GM12878 (cell line): ENCODE measurements around the gene SYT12. TPM values are rescaled to one million over a fixed set of nuclear protein-coding genes. Genes with fewer than 3 reads are reported as not detected.
A peak's percentile ranks its signal among the peaks of the same experiment; 100 is the strongest.

Source experiments
- ATAC-seq: fragments of 200-7000 bp; cut with Tn5 transposase; 3 replicates; pipeline ENCODE4 v1.9.1; 2020; ENCODE audit warnings: mild to moderate bottlenecking, moderate library complexity
- BruUV-seq: library from RNA; stranded (reverse); fragments of 400-500 nt; replicated peaks from 2 replicates; lab custom pipeline; 2021; lab: Mats Ljungman, UMichigan
- CTCF ChIA-PET: fragments of 300-600 bp; sonication (Branson Sonifier 250); formaldehyde crosslinking; extraction: SDS; loops from one replicate; lab custom pipeline; 2021; ENCODE audit warnings: inconsistent platforms; lab: Yijun Ruan, JAX
- POLR2A ChIA-PET: fragments of 350-600 bp; formaldehyde crosslinking; extraction: SDS; loops from one replicate; lab custom pipeline; 2021; ENCODE audit warnings: inconsistent platforms; lab: Charles Lee
- RAD21 ChIA-PET: fragments of 300-600 bp; sonication (Branson Sonifier 250); formaldehyde crosslinking; loops from one replicate; lab custom pipeline; 2023; ENCODE audit warnings: antibody characterized with exemption; ENCODE audit not compliant: unreplicated experiment; lab: Charles Lee
- SMC1A ChIA-PET: fragments of 300-600 bp; sonication (Branson Sonifier 250); formaldehyde crosslinking; loops from one replicate; lab custom pipeline; 2023; ENCODE audit not compliant: unreplicated experiment, uncharacterized antibody; lab: Charles Lee
- DNase-seq: peaks from one replicate; pipeline ENCODE4 v3.0.0-alpha.2; 2011; ENCODE audit warnings: low read depth, low spot score
- FAIRE-seq: peaks from 3 replicates; lab custom pipeline; 2011; peaks lifted over from hg19 to GRCh38; lab: Jason Lieb, UNC
- H2AFZ ChIP-seq: 2 replicates; pipeline ENCODE4 v1.6.0; 2011; ENCODE audit warnings: low read depth, low read length, control low read depth; ENCODE audit not compliant: control insufficient read depth
- H3K27ac ChIP-seq: 2 replicates; pipeline ENCODE4 v1.5.1; 2011; ENCODE audit warnings: control low read depth; ENCODE audit not compliant: control insufficient read depth, insufficient read depth
- H3K27me3 ChIP-seq, 2 experiments: replicated peaks in 1 of 2; 2 replicates each; pipeline versions ENCODE4 v1.6.0 to v1.6.1; 2011; ENCODE audit warnings: low read length in 1 of 2; ENCODE audit not compliant: control insufficient read depth in 2 of 2, insufficient read depth in 2 of 2
- H3K36me3 ChIP-seq, 2 experiments: 2 replicates each; pipeline ENCODE4 v1.5.1; 2011; ENCODE audit warnings: low read length in 1 of 2; ENCODE audit not compliant: control insufficient read depth in 2 of 2, insufficient read depth in 2 of 2
- H3K4me1 ChIP-seq: 2 replicates; pipeline ENCODE4 v1.6.1; 2011; ENCODE audit warnings: mild to moderate bottlenecking, low read length, moderate library complexity, mixed read lengths; ENCODE audit not compliant: control insufficient read depth, insufficient read depth
- H3K4me2 ChIP-seq: 2 replicates; pipeline ENCODE4 v1.6.0; 2011; ENCODE audit warnings: control low read depth; ENCODE audit not compliant: control insufficient read depth, insufficient read depth
- H3K4me3 ChIP-seq: fragments of 200-600 bp; sonication (generic); 2 replicates; pipeline ENCODE4 v1.5.1; 2016
- H3K79me2 ChIP-seq: 2 replicates; pipeline ENCODE4 v1.6.0; 2011; ENCODE audit warnings: low read length; ENCODE audit not compliant: control insufficient read depth, insufficient read depth
- H3K9ac ChIP-seq: 2 replicates; pipeline ENCODE4 v1.8.0; 2011; ENCODE audit warnings: low read length, control low read depth, mixed read lengths; ENCODE audit not compliant: control insufficient read depth, insufficient read depth
- H3K9me3 ChIP-seq: replicated peaks from 3 replicates; pipeline ENCODE4 v1.5.1; 2011; ENCODE audit warnings: mild to moderate bottlenecking, low read length; ENCODE audit not compliant: control insufficient read depth, insufficient read depth
- H4K20me1 ChIP-seq: 2 replicates; pipeline ENCODE4 v1.6.0; 2011; ENCODE audit not compliant: control insufficient read depth, insufficient read depth
- ATF2 ChIP-seq: IDR thresholded peaks from 2 replicates; pipeline ENCODE4 v1.6.1; 2012; ENCODE audit warnings: low read length, inconsistent platforms
- BCL11A ChIP-seq: IDR thresholded peaks from 2 replicates; pipeline ENCODE4 v1.6.1; 2011; ENCODE audit warnings: low read depth, low read length
- BCL3 ChIP-seq: IDR thresholded peaks from 2 replicates; pipeline ENCODE4 v1.6.1; 2011; ENCODE audit warnings: borderline replicate concordance, low read depth, mild to moderate bottlenecking, moderate library complexity, low read length; ENCODE audit not compliant: insufficient read depth, poor library complexity, severe bottlenecking
- CBFB ChIP-seq: IDR thresholded peaks from 2 replicates; pipeline ENCODE4 v1.6.1; 2016; ENCODE audit warnings: antibody characterized with exemption, low read depth
- CREM ChIP-seq: IDR thresholded peaks from 2 replicates; pipeline ENCODE4 v1.6.1; 2014; ENCODE audit warnings: antibody characterized with exemption, low read depth
- EED ChIP-seq: sonication (generic); IDR thresholded peaks from 2 replicates; pipeline ENCODE4 v1.6.1; 2016; ENCODE audit warnings: antibody characterized with exemption, low read depth
- GATAD2B ChIP-seq: fragments of 450-650 bp; conservative IDR thresholded peaks from 2 replicates; pipeline ENCODE4 v1.6.1; 2017; ENCODE audit warnings: low read depth, mild to moderate bottlenecking, moderate library complexity
- IKZF2 ChIP-seq, 2 experiments: fragments of 450-650 bp; IDR thresholded peaks; 2 replicates each; pipeline ENCODE4 v1.6.1; 2017; ENCODE audit warnings: mild to moderate bottlenecking in 2 of 2, moderate library complexity in 2 of 2
- IRF4 ChIP-seq: IDR thresholded peaks from 2 replicates; pipeline ENCODE4 v1.6.1; 2011; ENCODE audit warnings: low read depth, low read length
- JUNB ChIP-seq: IDR thresholded peaks from 2 replicates; pipeline ENCODE4 v1.6.1; 2016; ENCODE audit warnings: antibody characterized with exemption, mild to moderate bottlenecking
- KDM1A ChIP-seq: fragments of 200-600 bp; sonication (generic); IDR thresholded peaks from 2 replicates; pipeline ENCODE4 v1.6.1; 2016; ENCODE audit warnings: borderline replicate concordance
- PAX5 ChIP-seq: IDR thresholded peaks from 2 replicates; pipeline ENCODE4 v1.6.1; 2011; ENCODE audit warnings: low read depth, low read length, borderline replicate concordance
- RCOR1 ChIP-seq: conservative IDR thresholded peaks from 2 replicates; pipeline ENCODE4 v1.6.1; 2012; ENCODE audit warnings: low read depth, low read length, improper control_type of control experiment
- SKIL ChIP-seq: fragments of 450-650 bp; IDR thresholded peaks from 2 replicates; pipeline ENCODE4 v1.6.1; 2017; ENCODE audit warnings: mild to moderate bottlenecking, low read depth, inconsistent platforms; ENCODE audit not compliant: poor library complexity, severe bottlenecking
- SMC3 ChIP-seq: IDR thresholded peaks from 2 replicates; pipeline ENCODE4 v1.6.1; 2011; ENCODE audit warnings: low read length, improper control_type of control experiment, borderline replicate concordance
- SRF ChIP-seq, 2 experiments: IDR thresholded peaks; 2 replicates each; pipeline ENCODE4 v1.6.1; 2011; ENCODE audit warnings: low read depth in 2 of 2, low read length in 2 of 2, mild to moderate bottlenecking in 1 of 2, moderate library complexity in 1 of 2
- TARDBP ChIP-seq: IDR thresholded peaks from 2 replicates; pipeline ENCODE4 v1.6.1; 2016; ENCODE audit warnings: borderline replicate concordance
- TCF12 ChIP-seq: IDR thresholded peaks from 2 replicates; pipeline ENCODE4 v1.6.1; 2011; ENCODE audit warnings: low read depth, mild to moderate bottlenecking, low read length
- TCF3 ChIP-seq: IDR thresholded peaks from 2 replicates; pipeline ENCODE4 v1.6.1; 2012; ENCODE audit warnings: low read depth, mild to moderate bottlenecking, low read length, borderline replicate concordance; ENCODE audit not compliant: insufficient read depth
- TCF7 ChIP-seq: IDR thresholded peaks from 2 replicates; pipeline ENCODE4 v1.6.1; 2014; ENCODE audit warnings: antibody characterized with exemption, borderline replicate concordance
- WGBS: methylation state at CpG from one replicate; pipeline ENCODE4 v1.1.6; 2016; ENCODE audit warnings: low lambda C conversion rate; ENCODE audit not compliant: insufficient replicate concordance, insufficient coverage; ENCODE audit errors: missing lambda C conversion rate; 5-methylcytosine and 5-hydroxymethylcytosine counted together
- in situ Hi-C: fragments of 300-500 bp; cut with MboI; formaldehyde crosslinking; loops from 9 replicates; pipeline ENCODE4 v1.14.3; 2018; ENCODE audit warnings: mixed read lengths
- intact Hi-C: fragments of 100-400 bp; cut with micrococcal nuclease; formaldehyde crosslinking; loops from one replicate; pipeline ENCODE4 v1.14.2; 2022; ENCODE audit not compliant: unreplicated experiment
- polyA plus RNA-seq, 11 experiments: library from polyadenylated mRNA; depleted of rRNA in 4 of 11; unstranded in 6 of 11; stranded (reverse) in 5 of 11; fragments of >200 nt; fragmentation: Nextera tagmentation in 4 of 11; fragmentation: Illumina TruSeq in 1 of 11; extraction: Ambion mirVana in 4 of 11; extraction: Trizol in 1 of 11; gene quantifications; 1 replicate in 1 of 11; 2 replicates in 10 of 11; pipeline versions ENCODE4 v1.2.1 to v1.2.3, GENCODE V29; 2011 to 2016; ENCODE audit warnings: inconsistent platforms in 2 of 11, missing spikeins in 2 of 11, low read depth in 1 of 11
- total RNA-seq, 4 experiments: library from RNA; depleted of rRNA in 3 of 4; stranded (reverse); fragments of >200 nt in 3 of 4; fragmentation: Illumina TruSeq in 1 of 4; extraction: Trizol in 1 of 4; gene quantifications; 2 replicates each; pipeline versions ENCODE4 v1.2.1 to v1.2.3, GENCODE V29; 2013 to 2021

SYT12 gene
- total and polyA plus RNA-seq, 10 of the 15 experiments (the other 5 are each of a cell fraction or from before 2014, with no cell fraction given): 0.02 to 2.3 (median 0.84) TPM; not detected in 1

- TF ChIP-seq SKIL: no peak
These were observed 6.4 kb upstream of the SYT12 start (continued) for GRCh38 chr11:67016550-67016949.

GRCh38 chr11:67020949-67021348 lies 2.0 kb upstream of the SYT12 start:
- WGBS: 0% methylated on average over 6 of the region's 6 CpGs
- ChIA-PET SMC1A (no interaction called here), RAD21 (no interaction called here)
- TF ChIP-seq RCOR1: no peak
- TF ChIP-seq PAX5: peak; percentile 43; the same call in 1 of the 2 replicates
- peak; percentile 75 for TF ChIP-seq JUNB
- peak; percentile 40; the same call in 1 of the 2 replicates for TF ChIP-seq CREM
- no peak for TF ChIP-seq GATAD2B
- no peak for TF ChIP-seq TCF7
- TF ChIP-seq TCF12: peak; percentile 75; the same call in 1 of the 2 replicates
- TF ChIP-seq BCL3: peak; percentile 26
- TF ChIP-seq CBFB: peak; percentile 50; the same call in 1 of the 2 replicates
- no peak for TF ChIP-seq SMC3
- peak; percentile 63; the same call in 1 of the 2 replicates for TF ChIP-seq IRF4
- peak; percentile 60; the same call in 1 of the 2 replicates for TF ChIP-seq ATF2
- TF ChIP-seq KDM1A: no peak
- 0 out of 4 replicates have a peak, but pooled peaks of 1 of the 2 experiments have one; percentile 9 for TF ChIP-seq SRF (IDR thresholded peaks at IDR 0.05; ENCODE audit: low read depth in 2 of 2, low read length in 2 of 2)
- peak; percentile 73; the same call in 1 of the 2 replicates for TF ChIP-seq TCF3
- peak; percentile 35; the same call in 1 of the 2 replicates for TF ChIP-seq EED
- TF ChIP-seq IKZF2 (IDR thresholded peaks at IDR 0.05): 0 out of 4 replicates have a peak, but pooled peaks of 1 of the 2 experiments have one; percentile 21
- TF ChIP-seq BCL11A: peak; percentile 82
- TF ChIP-seq TARDBP: no peak

More at GRCh38 chr11:67020949-67021348, 2.0 kb upstream of the SYT12 start:
- H2AFZ ChIP-seq: no peak overlapping the region
- no TSS peak for BruUV-seq
- no peaks in the 10 kb centered on the region for H3K79me2 ChIP-seq
- POLR2A ChIA-PET: interaction anchor here (0.6 to 0.7 kb wide), 2 partner anchors 26 to 270 kb away, joined by 3 to 6 read pairs; no protein-coding TSS in a partner anchor
- H3K27ac ChIP-seq: no peak overlapping the region
- in situ Hi-C loops (no loop called here), intact Hi-C loops (no loop called here)
- peaks cover 15% of the 10 kb centered on the region for H3K4me1 ChIP-seq
- peaks cover 0 to 8% of the 10 kb centered on the region in 2 experiments; a peak in 3 of 4 replicates for H3K27me3 ChIP-seq
- CTCF ChIA-PET: interaction anchor here (1.1 to 1.8 kb wide), 3 partner anchors 14 to 33 kb away, joined by 3 to 6 read pairs (median 3); no protein-coding TSS in a partner anchor
- DNase-seq: no peak
- no peak overlapping the region for H3K4me3 ChIP-seq
- FAIRE-seq: peak; percentile 18
- peak; percentile 71 for ATAC-seq
- H3K9me3 ChIP-seq: no peaks in the 10 kb centered on the region; the same call in 2 of the 3 replicates
- no peak overlapping the region for H3K9ac ChIP-seq
- no peak overlapping the region for H3K4me2 ChIP-seq
- no peaks in the 10 kb centered on the region for H3K36me3 ChIP-seq
- no peaks in the 10 kb centered on the region for H4K20me1 ChIP-seq
